K562 (cell line): ENCODE data around the gene ANKRD7. TPM values are rescaled to one million over a fixed set of nuclear protein-coding genes. Genes with fewer than 3 reads are reported as not detected.

Experiments used
- BHLHE40 ChIP-seq: IDR thresholded peaks from 2 replicates; pipeline ENCODE4 v1.6.1; 2011; ENCODE audit warnings: low read length, improper control_type of control experiment
- GATA2 ChIP-seq: sonication (generic); formaldehyde crosslinking; IDR thresholded peaks from 2 replicates; pipeline ENCODE4 v1.4.0; 2020; ENCODE audit warnings: mild to moderate bottlenecking, missing genetic modification reagents
- HDAC2 ChIP-seq: fragments of 450-650 bp; IDR thresholded peaks from 2 replicates; pipeline ENCODE4 v1.6.1; 2016; ENCODE audit warnings: mild to moderate bottlenecking
- SAFB ChIP-seq: fragments of 200-400 bp; formaldehyde crosslinking; IDR thresholded peaks from 2 replicates; pipeline ENCODE4 v1.6.1; 2017; ENCODE audit warnings: low read depth, low read length, borderline replicate concordance
- SRSF1 ChIP-seq: fragments of 200-400 bp; formaldehyde crosslinking; IDR thresholded peaks from 2 replicates; pipeline ENCODE4 v1.6.1; 2017; ENCODE audit warnings: mild to moderate bottlenecking, low read depth, low read length, moderate library complexity
- TBP ChIP-seq: optimal IDR thresholded peaks from 2 replicates; pipeline ENCODE3; 2011; ENCODE audit warnings: low read depth, low read length, improper control_type of control experiment
- TCF3 ChIP-seq: sonication (generic); formaldehyde crosslinking; IDR thresholded peaks from 2 replicates; pipeline ENCODE4 v1.4.0; 2020; ENCODE audit warnings: mild to moderate bottlenecking, missing genetic modification reagents
- TRIM25 ChIP-seq: fragments of 450-650 bp; IDR thresholded peaks from 2 replicates; pipeline ENCODE4 v1.7.0; 2016; ENCODE audit warnings: borderline replicate concordance
- ZNF318 ChIP-seq, 2 experiments: fragments of 450-650 bp; IDR thresholded peaks; 2 replicates each; pipeline ENCODE4 v1.6.1; 2016; ENCODE audit warnings: mild to moderate bottlenecking in 2 of 2, borderline replicate concordance in 1 of 2, low read depth in 1 of 2, moderate library complexity in 1 of 2
- polyA plus RNA-seq, 8 experiments: library from polyadenylated mRNA; depleted of rRNA in 4 of 8; stranded (reverse) in 5 of 8; unstranded in 3 of 8; fragments of >200 nt; fragmentation: Nextera tagmentation in 2 of 8; fragmentation: Illumina TruSeq in 1 of 8; extraction: Ambion mirVana in 2 of 8; extraction: Trizol in 1 of 8; gene quantifications; 2 replicates each; pipeline versions ENCODE4 v1.2.1 to v1.2.3, GENCODE V29; 2011 to 2014; ENCODE audit warnings: inconsistent platforms in 1 of 8, missing spikeins in 1 of 8
- total RNA-seq, 7 experiments: library from RNA; depleted of rRNA in 6 of 7; stranded (reverse); fragments of >200 nt in 6 of 7; fragmentation: Illumina TruSeq in 2 of 7; extraction: Trizol in 2 of 7; gene quantifications; 2 replicates each; pipeline versions ENCODE4 v1.2.1 to v1.2.3, GENCODE V29; 2011 to 2021; ENCODE audit warnings: low replicate concordance in 1 of 7
- TF ChIP-seq, protein P1 (sequence below): conservative IDR thresholded peaks from 2 replicates; pipeline ENCODE4 v1.6.1; 2011; ENCODE audit warnings: low read depth, mild to moderate bottlenecking, low read length; ENCODE audit not compliant: control insufficient read depth
- TF ChIP-seq, protein P2 (sequence below): fragments of 150-350 bp; IDR thresholded peaks from 2 replicates; pipeline ENCODE4 v1.6.1; 2014; ENCODE audit warnings: low read depth, mild to moderate bottlenecking, low read length, borderline replicate concordance

Gene ANKRD7
- total and polyA plus RNA-seq, 9 of the 15 experiments (the other 6 are each of a cell fraction or from before 2014, with no cell fraction given), result 0.33 TPM; not detected in 8

- TF ChIP-seq ZNF318 (IDR thresholded peaks at IDR 0.05; ENCODE audit: borderline replicate concordance in 1 of 2, low read depth in 1 of 2) (no peak), HDAC2 (0 out of 2 replicates have a peak, but pooled peaks have one; percentile 22), SAFB (no peak), TBP (no peak), TCF3 (CRISPR knock-in tag) (no peak), TRIM25 (no peak), SRSF1 (no peak), GATA2 (no peak), BHLHE40 (no peak)
- TF ChIP-seq, protein P1, sequence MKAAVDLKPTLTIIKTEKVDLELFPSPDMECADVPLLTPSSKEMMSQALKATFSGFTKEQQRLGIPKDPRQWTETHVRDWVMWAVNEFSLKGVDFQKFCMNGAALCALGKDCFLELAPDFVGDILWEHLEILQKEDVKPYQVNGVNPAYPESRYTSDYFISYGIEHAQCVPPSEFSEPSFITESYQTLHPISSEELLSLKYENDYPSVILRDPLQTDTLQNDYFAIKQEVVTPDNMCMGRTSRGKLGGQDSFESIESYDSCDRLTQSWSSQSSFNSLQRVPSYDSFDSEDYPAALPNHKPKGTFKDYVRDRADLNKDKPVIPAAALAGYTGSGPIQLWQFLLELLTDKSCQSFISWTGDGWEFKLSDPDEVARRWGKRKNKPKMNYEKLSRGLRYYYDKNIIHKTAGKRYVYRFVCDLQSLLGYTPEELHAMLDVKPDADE, result no peak
- TF ChIP-seq, protein P2, sequence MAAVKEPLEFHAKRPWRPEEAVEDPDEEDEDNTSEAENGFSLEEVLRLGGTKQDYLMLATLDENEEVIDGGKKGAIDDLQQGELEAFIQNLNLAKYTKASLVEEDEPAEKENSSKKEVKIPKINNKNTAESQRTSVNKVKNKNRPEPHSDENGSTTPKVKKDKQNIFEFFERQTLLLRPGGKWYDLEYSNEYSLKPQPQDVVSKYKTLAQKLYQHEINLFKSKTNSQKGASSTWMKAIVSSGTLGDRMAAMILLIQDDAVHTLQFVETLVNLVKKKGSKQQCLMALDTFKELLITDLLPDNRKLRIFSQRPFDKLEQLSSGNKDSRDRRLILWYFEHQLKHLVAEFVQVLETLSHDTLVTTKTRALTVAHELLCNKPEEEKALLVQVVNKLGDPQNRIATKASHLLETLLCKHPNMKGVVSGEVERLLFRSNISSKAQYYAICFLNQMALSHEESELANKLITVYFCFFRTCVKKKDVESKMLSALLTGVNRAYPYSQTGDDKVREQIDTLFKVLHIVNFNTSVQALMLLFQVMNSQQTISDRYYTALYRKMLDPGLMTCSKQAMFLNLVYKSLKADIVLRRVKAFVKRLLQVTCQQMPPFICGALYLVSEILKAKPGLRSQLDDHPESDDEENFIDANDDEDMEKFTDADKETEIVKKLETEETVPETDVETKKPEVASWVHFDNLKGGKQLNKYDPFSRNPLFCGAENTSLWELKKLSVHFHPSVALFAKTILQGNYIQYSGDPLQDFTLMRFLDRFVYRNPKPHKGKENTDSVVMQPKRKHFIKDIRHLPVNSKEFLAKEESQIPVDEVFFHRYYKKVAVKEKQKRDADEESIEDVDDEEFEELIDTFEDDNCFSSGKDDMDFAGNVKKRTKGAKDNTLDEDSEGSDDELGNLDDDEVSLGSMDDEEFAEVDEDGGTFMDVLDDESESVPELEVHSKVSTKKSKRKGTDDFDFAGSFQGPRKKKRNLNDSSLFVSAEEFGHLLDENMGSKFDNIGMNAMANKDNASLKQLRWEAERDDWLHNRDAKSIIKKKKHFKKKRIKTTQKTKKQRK, result no peak
Measured at GRCh38 chr7:118185163-118185860, 39.2 kb upstream of the ANKRD7 start (continued).
